Measurements from ENCODE around the gene SLIT3. TPM values are rescaled to one million over a fixed set of nuclear protein-coding genes. Genes with fewer than 3 reads are reported as not detected.

The SLIT3 gene
- total and polyA plus RNA-seq, 10 of the 15 experiments (the other 5 are each of a cell fraction or from before 2014, with no cell fraction given) = 0.05 TPM; not detected in 9

DNA sequence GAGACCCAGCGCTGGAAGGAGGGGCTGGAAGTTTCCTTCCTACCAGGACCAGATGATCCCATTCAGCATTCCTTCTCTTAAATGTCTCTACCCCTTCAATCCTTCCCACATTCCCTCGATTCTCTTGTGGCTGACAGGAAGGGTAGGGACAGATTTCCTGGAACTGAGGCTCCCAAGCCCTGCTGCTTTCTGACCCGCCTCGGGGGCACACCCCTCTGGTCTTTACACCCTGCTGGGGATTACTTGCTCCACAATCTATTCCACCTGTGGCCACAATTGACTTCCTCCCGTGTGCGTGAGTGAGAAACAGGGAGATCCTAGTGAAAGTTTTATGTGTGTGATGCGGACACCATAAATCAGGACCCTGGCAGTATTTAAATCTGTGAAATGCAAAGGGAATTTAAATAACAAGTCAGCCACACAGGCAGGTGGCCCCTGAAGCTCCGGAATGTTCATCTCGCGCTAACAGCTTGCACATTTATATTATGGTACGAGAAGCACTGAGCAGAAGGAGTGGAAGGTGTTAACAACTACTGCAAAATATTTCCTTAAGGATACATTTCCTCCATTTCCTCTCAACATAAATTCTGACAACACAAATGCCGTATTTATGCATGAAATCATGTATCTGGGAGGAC, 237.5 kb downstream of the SLIT3 start:
- Histone ChIP-seq H3K9me3 (replicated peaks; ENCODE audit: control insufficient read depth, insufficient read depth, low read length) (no peaks in the 10 kb centered on the region), H3K36me3 (ENCODE audit: control insufficient read depth in 2 of 2, insufficient read depth in 2 of 2, low read length in 1 of 2) (no peaks in the 10 kb centered on the region), H2AFZ (ENCODE audit: control insufficient read depth, low read depth, low read length) (no peak overlapping the region), H3K79me2 (ENCODE audit: control insufficient read depth, insufficient read depth, low read length) (no peaks in the 10 kb centered on the region), H3K9ac (ENCODE audit: control insufficient read depth, insufficient read depth, low read length) (no peak overlapping the region), H4K20me1 (ENCODE audit: control insufficient read depth, insufficient read depth) (0 out of 2 replicates have a peak, but pooled peaks cover 2% of the 10 kb centered on the region), H3K4me1 (ENCODE audit: control insufficient read depth, insufficient read depth, low read length) (no peaks in the 10 kb centered on the region), H3K4me3 (no peak overlapping the region), H3K4me2 (ENCODE audit: control insufficient read depth, insufficient read depth) (no peak overlapping the region), H3K27me3 (replicated peaks in 1 of 2; ENCODE audit: control insufficient read depth in 2 of 2, insufficient read depth in 2 of 2, low read length in 1 of 2) (peaks cover 6 to 7% of the 10 kb centered on the region in 2 experiments), H3K27ac (ENCODE audit: control insufficient read depth, insufficient read depth) (no peak overlapping the region)
- ChIA-PET RAD21 (ENCODE audit: unreplicated experiment) (no interaction called here), CTCF (no interaction called here), SMC1A (ENCODE audit: uncharacterized antibody, unreplicated experiment) (no interaction called here), POLR2A (no interaction called here)
- no TSS peak for BruUV-seq (replicated peaks)
- ATAC-seq (no peak), DNase-seq (ENCODE audit: low read depth, low spot score) (no peak), FAIRE-seq (no peak)
- 30% methylated on average over 12 of the region's 12 CpGs for WGBS (ENCODE audit: insufficient coverage, insufficient replicate concordance, low lambda C conversion rate, missing lambda C conversion rate)
- in situ Hi-C loops (cut with MboI) (no loop called here), intact Hi-C loops (cut with micrococcal nuclease; ENCODE audit: unreplicated experiment) (no loop called here)
- TF ChIP-seq MEF2A (IDR thresholded peaks at IDR 0.05; ENCODE audit: insufficient read depth, low read depth, low read length) = no peak
- TF ChIP-seq WRNIP1 (IDR thresholded peaks at IDR 0.05; ENCODE audit: borderline replicate concordance, low read depth, low read length) = no peak
- TF ChIP-seq, protein P1, sequence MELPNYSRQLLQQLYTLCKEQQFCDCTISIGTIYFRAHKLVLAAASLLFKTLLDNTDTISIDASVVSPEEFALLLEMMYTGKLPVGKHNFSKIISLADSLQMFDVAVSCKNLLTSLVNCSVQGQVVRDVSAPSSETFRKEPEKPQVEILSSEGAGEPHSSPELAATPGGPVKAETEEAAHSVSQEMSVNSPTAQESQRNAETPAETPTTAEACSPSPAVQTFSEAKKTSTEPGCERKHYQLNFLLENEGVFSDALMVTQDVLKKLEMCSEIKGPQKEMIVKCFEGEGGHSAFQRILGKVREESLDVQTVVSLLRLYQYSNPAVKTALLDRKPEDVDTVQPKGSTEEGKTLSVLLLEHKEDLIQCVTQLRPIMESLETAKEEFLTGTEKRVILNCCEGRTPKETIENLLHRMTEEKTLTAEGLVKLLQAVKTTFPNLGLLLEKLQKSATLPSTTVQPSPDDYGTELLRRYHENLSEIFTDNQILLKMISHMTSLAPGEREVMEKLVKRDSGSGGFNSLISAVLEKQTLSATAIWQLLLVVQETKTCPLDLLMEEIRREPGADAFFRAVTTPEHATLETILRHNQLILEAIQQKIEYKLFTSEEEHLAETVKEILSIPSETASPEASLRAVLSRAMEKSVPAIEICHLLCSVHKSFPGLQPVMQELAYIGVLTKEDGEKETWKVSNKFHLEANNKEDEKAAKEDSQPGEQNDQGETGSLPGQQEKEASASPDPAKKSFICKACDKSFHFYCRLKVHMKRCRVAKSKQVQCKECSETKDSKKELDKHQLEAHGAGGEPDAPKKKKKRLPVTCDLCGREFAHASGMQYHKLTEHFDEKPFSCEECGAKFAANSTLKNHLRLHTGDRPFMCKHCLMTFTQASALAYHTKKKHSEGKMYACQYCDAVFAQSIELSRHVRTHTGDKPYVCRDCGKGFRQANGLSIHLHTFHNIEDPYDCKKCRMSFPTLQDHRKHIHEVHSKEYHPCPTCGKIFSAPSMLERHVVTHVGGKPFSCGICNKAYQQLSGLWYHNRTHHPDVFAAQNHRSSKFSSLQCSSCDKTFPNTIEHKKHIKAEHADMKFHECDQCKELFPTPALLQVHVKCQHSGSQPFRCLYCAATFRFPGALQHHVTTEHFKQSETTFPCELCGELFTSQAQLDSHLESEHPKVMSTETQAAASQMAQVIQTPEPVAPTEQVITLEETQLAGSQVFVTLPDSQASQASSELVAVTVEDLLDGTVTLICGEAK (IDR thresholded peaks at IDR 0.05; ENCODE audit: borderline replicate concordance) = no peak
- no peak for TF ChIP-seq NR2C1 (IDR thresholded peaks at IDR 0.05)
- TF ChIP-seq, protein P2, sequence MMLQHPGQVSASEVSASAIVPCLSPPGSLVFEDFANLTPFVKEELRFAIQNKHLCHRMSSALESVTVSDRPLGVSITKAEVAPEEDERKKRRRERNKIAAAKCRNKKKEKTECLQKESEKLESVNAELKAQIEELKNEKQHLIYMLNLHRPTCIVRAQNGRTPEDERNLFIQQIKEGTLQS (IDR thresholded peaks at IDR 0.05; ENCODE audit: borderline replicate concordance, extremely low read depth, low read depth, low read length) = no peak
- TF ChIP-seq, protein P3, sequence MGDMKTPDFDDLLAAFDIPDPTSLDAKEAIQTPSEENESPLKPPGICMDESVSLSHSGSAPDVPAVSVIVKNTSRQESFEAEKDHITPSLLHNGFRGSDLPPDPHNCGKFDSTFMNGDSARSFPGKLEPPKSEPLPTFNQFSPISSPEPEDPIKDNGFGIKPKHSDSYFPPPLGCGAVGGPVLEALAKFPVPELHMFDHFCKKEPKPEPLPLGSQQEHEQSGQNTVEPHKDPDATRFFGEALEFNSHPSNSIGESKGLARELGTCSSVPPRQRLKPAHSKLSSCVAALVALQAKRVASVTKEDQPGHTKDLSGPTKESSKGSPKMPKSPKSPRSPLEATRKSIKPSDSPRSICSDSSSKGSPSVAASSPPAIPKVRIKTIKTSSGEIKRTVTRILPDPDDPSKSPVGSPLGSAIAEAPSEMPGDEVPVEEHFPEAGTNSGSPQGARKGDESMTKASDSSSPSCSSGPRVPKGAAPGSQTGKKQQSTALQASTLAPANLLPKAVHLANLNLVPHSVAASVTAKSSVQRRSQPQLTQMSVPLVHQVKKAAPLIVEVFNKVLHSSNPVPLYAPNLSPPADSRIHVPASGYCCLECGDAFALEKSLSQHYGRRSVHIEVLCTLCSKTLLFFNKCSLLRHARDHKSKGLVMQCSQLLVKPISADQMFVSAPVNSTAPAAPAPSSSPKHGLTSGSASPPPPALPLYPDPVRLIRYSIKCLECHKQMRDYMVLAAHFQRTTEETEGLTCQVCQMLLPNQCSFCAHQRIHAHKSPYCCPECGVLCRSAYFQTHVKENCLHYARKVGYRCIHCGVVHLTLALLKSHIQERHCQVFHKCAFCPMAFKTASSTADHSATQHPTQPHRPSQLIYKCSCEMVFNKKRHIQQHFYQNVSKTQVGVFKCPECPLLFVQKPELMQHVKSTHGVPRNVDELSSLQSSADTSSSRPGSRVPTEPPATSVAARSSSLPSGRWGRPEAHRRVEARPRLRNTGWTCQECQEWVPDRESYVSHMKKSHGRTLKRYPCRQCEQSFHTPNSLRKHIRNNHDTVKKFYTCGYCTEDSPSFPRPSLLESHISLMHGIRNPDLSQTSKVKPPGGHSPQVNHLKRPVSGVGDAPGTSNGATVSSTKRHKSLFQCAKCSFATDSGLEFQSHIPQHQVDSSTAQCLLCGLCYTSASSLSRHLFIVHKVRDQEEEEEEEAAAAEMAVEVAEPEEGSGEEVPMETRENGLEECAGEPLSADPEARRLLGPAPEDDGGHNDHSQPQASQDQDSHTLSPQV (IDR thresholded peaks at IDR 0.05) = no peak
- TF ChIP-seq SMAD1 (IDR thresholded peaks at IDR 0.05; ENCODE audit: low read depth, partially characterized antibody) = no peak
- no peak for TF ChIP-seq SIN3A (IDR thresholded peaks at IDR 0.05; ENCODE audit: low read depth, low read length)
- TF ChIP-seq YY1 (IDR thresholded peaks at IDR 0.05; ENCODE audit: low read depth, low read length) = no peak
- TF ChIP-seq NBN (IDR thresholded peaks at IDR 0.05) = no peak
- TF ChIP-seq, protein P4, sequence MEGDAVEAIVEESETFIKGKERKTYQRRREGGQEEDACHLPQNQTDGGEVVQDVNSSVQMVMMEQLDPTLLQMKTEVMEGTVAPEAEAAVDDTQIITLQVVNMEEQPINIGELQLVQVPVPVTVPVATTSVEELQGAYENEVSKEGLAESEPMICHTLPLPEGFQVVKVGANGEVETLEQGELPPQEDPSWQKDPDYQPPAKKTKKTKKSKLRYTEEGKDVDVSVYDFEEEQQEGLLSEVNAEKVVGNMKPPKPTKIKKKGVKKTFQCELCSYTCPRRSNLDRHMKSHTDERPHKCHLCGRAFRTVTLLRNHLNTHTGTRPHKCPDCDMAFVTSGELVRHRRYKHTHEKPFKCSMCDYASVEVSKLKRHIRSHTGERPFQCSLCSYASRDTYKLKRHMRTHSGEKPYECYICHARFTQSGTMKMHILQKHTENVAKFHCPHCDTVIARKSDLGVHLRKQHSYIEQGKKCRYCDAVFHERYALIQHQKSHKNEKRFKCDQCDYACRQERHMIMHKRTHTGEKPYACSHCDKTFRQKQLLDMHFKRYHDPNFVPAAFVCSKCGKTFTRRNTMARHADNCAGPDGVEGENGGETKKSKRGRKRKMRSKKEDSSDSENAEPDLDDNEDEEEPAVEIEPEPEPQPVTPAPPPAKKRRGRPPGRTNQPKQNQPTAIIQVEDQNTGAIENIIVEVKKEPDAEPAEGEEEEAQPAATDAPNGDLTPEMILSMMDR (IDR thresholded peaks at IDR 0.05 in 2 of 3, conservative IDR thresholded peaks at IDR 0.05 in 1 of 3; ENCODE audit: control insufficient read depth in 2 of 3, extremely low read depth in 1 of 3, insufficient read depth in 1 of 3, low read depth in 3 of 3, low read length in 3 of 3) = no peak
- TF ChIP-seq SMARCA5 (IDR thresholded peaks at IDR 0.05) = no peak
- TF ChIP-seq EZH2 (IDR thresholded peaks at IDR 0.05; ENCODE audit: borderline replicate concordance, control insufficient read depth, low read depth, low read length) = no peak
- no peak for TF ChIP-seq ESRRA (IDR thresholded peaks at IDR 0.05; ENCODE audit: low read length)
